GM10847 (cell line): ENCODE results near the gene CACNA1C.

Experiments
- POLR2A ChIP-seq: IDR thresholded peaks from 2 replicates; pipeline ENCODE4 v1.6.1; 2011; ENCODE audit not compliant: insufficient read length; ENCODE audit errors: extremely low read depth

The CACNA1C gene

DNA sequence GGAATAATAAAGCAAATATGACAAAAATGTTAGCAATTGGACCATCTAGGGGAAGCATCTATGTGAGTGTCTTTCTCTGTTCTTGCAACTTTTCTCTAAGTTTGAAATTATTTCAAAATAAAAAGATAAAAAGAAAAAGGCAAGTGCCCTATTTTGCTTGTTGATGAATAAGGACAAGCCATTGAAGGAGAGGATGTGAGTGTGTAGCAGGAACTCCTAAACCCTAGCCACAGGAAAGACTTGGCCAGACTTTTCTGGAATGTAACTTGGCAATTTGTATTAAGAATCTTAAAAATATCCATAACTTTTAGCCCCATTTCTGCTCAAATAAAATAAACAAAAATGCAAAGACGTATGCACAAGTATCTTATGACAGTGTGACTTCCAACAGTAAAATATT lies 279.4 kb downstream of the CACNA1C start:
- TF ChIP-seq POLR2A = no peak

- TF ChIP-seq POLR2A = no peak
Measured at GRCh38 chr12:2332947-2333346, 280.2 kb downstream of the CACNA1C start.

- TF ChIP-seq POLR2A = no peak
Measured at GRCh38 chr12:2333491-2334195, 280.9 kb downstream of the CACNA1C start.

GRCh38 chr12:2334271-2334670 lies 281.5 kb downstream of the CACNA1C start:
- TF ChIP-seq POLR2A = no peak

GRCh38 chr12:2334689-2335088 lies 281.9 kb downstream of the CACNA1C start:
- no peak for TF ChIP-seq POLR2A

DNA sequence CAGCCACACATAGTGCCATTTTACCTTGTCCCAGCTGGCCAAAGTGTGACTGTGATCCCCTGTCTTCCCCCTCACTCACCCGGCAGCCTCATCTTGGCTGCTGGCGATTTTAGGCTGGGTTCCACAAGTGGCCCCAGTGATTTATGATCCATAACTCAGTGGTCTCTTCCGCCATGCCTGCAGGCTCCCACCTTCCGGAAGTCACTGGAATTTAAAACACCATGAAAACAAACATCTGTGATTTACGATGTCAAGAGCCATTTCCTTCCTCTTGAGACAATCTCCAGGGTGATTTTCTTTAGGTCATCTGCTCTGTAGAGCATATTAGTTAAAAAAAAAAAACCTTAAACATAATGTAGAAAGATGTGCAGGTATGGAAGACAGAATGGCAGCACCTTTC lies 282.3 kb downstream of the CACNA1C start:
- no peak for TF ChIP-seq POLR2A

- no peak for TF ChIP-seq POLR2A
Measured at GRCh38 chr12:2335513-2335912, 282.7 kb downstream of the CACNA1C start.

- TF ChIP-seq POLR2A = no peak
Measured at GRCh38 chr12:2335916-2336315, 283.1 kb downstream of the CACNA1C start.

GRCh38 chr12:2336409-2336829 lies 283.6 kb downstream of the CACNA1C start:
- no peak for TF ChIP-seq POLR2A

DNA sequence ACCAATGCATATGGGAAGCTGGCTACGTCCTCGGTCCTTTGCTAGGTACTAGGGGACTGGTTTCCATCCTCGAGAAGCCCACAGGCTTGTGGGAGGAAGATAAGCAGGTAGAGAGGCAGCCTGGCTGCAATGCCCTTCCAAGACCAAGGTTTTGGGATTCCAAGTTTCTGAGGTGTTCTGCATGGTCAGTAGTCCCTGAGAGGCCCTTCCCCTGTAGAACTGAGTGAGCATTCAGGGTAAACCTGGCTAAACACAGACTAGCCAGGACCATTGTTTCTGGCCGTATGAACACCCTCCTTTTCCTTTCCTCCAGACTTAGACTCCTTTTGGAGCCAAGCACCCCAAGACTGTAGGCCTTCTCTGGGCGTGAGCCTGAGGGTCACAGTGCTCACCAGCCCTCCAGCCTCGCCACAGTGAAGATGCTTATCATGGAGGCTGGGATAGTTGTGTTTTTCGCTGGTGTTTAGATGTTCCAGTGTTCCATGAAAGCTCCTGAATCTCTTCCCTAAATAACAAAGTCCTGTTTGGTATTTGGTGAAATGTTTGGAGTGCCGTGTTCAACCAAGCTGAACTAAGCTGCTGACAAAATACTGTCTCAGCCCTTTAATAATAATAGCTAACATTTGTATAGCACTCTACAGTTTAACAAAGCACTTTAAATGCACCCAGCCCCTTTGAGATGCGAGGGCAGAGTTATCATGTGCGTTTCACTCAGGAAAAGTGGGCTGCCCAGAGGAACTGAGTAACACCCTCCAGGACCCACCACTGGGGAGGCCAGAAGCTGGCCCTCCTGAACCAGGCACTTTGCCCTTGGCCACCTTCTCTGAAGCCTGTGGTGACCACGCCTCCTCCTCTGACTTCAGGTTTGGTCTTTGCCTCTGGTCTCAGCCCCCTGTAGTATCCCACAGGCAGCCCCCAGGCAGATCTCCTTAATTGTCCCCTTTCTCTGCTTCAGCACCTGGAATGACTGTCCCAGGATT lies 284.5 kb downstream of the CACNA1C start:
- TF ChIP-seq POLR2A = no peak

DNA sequence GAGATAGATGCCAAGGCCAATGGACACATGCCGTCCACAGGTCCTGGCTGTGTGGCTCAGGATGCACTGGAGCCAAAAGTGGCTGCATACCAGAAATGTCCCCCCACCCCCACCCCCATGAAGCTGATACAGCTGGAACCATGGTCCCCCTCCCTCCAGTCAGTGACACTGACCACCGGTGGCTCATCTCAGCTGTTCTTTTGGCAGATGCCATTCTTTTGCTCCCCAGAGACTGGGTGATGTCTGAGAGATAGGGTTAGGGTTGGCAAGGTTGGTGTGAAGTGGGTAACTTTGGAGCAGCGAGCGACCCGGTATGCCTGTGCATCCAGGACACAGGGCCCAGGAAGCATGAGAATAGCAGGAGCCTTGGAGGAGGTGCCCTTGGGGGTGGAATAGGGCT lies 285.6 kb downstream of the CACNA1C start:
- no peak for TF ChIP-seq POLR2A

DNA sequence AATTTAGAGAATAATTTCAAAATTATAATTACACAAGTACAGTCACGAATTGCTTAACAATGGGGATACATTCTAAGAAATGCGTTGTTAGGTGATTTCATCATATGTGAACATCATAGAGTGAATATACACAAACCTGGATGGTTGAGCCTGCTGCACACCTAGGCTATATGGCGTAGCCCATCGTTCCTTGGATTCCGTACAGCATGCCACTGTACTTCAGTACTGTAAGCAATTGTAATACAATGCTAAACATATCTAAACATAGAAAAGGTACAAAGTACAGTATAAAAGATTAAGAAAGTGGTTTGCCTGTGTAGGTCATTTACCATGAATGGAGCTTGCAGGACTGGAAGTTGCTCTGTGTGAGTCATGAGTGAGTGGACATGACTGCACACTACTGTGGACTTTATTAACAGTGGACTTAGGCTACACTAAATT lies 286.2 kb downstream of the CACNA1C start:
- no peak for TF ChIP-seq POLR2A

- no peak for TF ChIP-seq POLR2A
Measured at GRCh38 chr12:2341051-2341751, 288.4 kb downstream of the CACNA1C start.

- no peak for TF ChIP-seq POLR2A
Measured at GRCh38 chr12:2341871-2342270, 289.1 kb downstream of the CACNA1C start.

GRCh38 chr12:2343681-2344080 lies 290.9 kb downstream of the CACNA1C start:
- no peak for TF ChIP-seq POLR2A

- TF ChIP-seq POLR2A = no peak
Measured at GRCh38 chr12:2344476-2344875, 291.7 kb downstream of the CACNA1C start.

GRCh38 chr12:2344885-2345284 lies 292.1 kb downstream of the CACNA1C start:
- no peak for TF ChIP-seq POLR2A
